ENCODE data around the gene C1RL.

DNA sequence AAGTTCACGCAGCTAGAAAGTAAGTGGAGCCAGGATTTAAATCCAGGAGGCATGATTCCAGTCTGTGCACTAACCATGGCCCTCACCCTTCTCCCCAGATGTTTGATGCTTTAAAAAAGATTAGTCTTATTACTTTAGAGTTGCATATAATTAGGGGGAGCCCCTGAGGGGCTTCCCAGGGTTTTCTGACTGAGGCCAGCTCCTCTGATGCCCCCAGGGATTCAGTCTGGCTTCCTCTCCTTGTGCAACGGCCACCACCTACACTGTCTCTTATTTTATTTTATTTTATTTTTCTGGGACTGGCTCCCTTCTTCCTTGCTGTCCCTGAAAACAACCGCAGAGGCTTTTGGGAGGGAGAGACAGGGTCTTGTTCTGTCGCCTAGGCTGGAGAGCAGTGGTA is 43.8 kb upstream of the C1RL start:
- TF ChIP-seq, protein P1, sequence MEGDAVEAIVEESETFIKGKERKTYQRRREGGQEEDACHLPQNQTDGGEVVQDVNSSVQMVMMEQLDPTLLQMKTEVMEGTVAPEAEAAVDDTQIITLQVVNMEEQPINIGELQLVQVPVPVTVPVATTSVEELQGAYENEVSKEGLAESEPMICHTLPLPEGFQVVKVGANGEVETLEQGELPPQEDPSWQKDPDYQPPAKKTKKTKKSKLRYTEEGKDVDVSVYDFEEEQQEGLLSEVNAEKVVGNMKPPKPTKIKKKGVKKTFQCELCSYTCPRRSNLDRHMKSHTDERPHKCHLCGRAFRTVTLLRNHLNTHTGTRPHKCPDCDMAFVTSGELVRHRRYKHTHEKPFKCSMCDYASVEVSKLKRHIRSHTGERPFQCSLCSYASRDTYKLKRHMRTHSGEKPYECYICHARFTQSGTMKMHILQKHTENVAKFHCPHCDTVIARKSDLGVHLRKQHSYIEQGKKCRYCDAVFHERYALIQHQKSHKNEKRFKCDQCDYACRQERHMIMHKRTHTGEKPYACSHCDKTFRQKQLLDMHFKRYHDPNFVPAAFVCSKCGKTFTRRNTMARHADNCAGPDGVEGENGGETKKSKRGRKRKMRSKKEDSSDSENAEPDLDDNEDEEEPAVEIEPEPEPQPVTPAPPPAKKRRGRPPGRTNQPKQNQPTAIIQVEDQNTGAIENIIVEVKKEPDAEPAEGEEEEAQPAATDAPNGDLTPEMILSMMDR (IDR thresholded peaks at IDR 0.05 in 8 of 11, conservative IDR thresholded peaks at IDR 0.05 in 3 of 11): no peak
- TF ChIP-seq POLR2A (IDR thresholded peaks at IDR 0.05) (no peak), POLR2AphosphoS5 (IDR thresholded peaks at IDR 0.05) (no peak)

Data from spleen (tissue), 7 donors.